ENCODE measurements around the gene NRP1. TPM values are rescaled to one million over a fixed set of nuclear protein-coding genes. Genes with fewer than 3 reads are reported as not detected.

NRP1 gene
- polyA plus RNA-seq, 2 of the 4 experiments (the other 2 are of a cell fraction): 121 to 259 TPM

GRCh38 chr10:33273295-33274002, 61.0 kb downstream of the NRP1 start (continued):
- TF ChIP-seq, protein P1, sequence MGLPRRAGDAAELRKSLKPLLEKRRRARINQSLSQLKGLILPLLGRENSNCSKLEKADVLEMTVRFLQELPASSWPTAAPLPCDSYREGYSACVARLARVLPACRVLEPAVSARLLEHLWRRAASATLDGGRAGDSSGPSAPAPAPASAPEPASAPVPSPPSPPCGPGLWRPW (IDR thresholded peaks at IDR 0.05): 0 out of 2 replicates have a peak, but pooled peaks have one; percentile 57
- 0 out of 2 replicates have a peak, but pooled peaks have one; percentile 24 for TF ChIP-seq FOSL2 (IDR thresholded peaks at IDR 0.05)
- TF ChIP-seq FOSL2 (CRISPR knock-in tag; IDR thresholded peaks at IDR 0.05): peak; percentile 69
- peak; percentile 75 for TF ChIP-seq JUNB (IDR thresholded peaks at IDR 0.05)
- no peak; the same call in 1 of the 2 replicates for TF ChIP-seq POLR2A (IDR thresholded peaks at IDR 0.05; ENCODE audit: low read length)
- TF ChIP-seq, protein P2, sequence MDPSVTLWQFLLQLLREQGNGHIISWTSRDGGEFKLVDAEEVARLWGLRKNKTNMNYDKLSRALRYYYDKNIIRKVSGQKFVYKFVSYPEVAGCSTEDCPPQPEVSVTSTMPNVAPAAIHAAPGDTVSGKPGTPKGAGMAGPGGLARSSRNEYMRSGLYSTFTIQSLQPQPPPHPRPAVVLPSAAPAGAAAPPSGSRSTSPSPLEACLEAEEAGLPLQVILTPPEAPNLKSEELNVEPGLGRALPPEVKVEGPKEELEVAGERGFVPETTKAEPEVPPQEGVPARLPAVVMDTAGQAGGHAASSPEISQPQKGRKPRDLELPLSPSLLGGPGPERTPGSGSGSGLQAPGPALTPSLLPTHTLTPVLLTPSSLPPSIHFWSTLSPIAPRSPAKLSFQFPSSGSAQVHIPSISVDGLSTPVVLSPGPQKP (IDR thresholded peaks at IDR 0.05; ENCODE audit: low read depth, low read length): no peak
- no peak for TF ChIP-seq ZNF302 (CRISPR knock-in tag; IDR thresholded peaks at IDR 0.05)
- TF ChIP-seq KDM1A (IDR thresholded peaks at IDR 0.05; ENCODE audit: low read depth): no peak
- peak; percentile 76 for TF ChIP-seq MYC (IDR thresholded peaks at IDR 0.05; ENCODE audit: borderline replicate concordance, low read length)
- TF ChIP-seq MAFK (IDR thresholded peaks at IDR 0.05; ENCODE audit: partially characterized antibody): peak; percentile 100
- TF ChIP-seq, protein P3, sequence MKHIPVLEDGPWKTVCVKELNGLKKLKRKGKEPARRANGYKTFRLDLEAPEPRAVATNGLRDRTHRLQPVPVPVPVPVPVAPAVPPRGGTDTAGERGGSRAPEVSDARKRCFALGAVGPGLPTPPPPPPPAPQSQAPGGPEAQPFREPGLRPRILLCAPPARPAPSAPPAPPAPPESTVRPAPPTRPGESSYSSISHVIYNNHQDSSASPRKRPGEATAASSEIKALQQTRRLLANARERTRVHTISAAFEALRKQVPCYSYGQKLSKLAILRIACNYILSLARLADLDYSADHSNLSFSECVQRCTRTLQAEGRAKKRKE (CRISPR knock-in tag; IDR thresholded peaks at IDR 0.05; ENCODE audit: low read depth): 0 out of 2 replicates have a peak, but pooled peaks have one; percentile 11
- peak; percentile 75 for TF ChIP-seq RFX5 (IDR thresholded peaks at IDR 0.05)
- no peak for TF ChIP-seq RNF2 (IDR thresholded peaks at IDR 0.05; ENCODE audit: borderline replicate concordance, low read depth)
- TF ChIP-seq EP300 (IDR thresholded peaks at IDR 0.05): peak; percentile 84 to 93; a peak in 4 of 5 replicates
- peak; percentile 86 for TF ChIP-seq TP53 (CRISPR knock-in tag; IDR thresholded peaks at IDR 0.05)
- TF ChIP-seq FOXS1 (CRISPR knock-in tag; IDR thresholded peaks at IDR 0.05): no peak
- TF ChIP-seq HOXB13 (CRISPR knock-in tag; IDR thresholded peaks at IDR 0.05; ENCODE audit: low read depth): 0 out of 2 replicates have a peak, but pooled peaks have one; percentile 14
- TF ChIP-seq EHF (CRISPR knock-in tag; IDR thresholded peaks at IDR 0.05): peak; percentile 44; the same call in 1 of the 2 replicates
- peak; percentile 87 to 89; a peak in 4 of 5 replicates for TF ChIP-seq JUN (IDR thresholded peaks at IDR 0.05)
- peak; percentile 88 for TF ChIP-seq NFE2L2 (conservative IDR thresholded peaks at IDR 0.05; ENCODE audit: low read length)

DNA sequence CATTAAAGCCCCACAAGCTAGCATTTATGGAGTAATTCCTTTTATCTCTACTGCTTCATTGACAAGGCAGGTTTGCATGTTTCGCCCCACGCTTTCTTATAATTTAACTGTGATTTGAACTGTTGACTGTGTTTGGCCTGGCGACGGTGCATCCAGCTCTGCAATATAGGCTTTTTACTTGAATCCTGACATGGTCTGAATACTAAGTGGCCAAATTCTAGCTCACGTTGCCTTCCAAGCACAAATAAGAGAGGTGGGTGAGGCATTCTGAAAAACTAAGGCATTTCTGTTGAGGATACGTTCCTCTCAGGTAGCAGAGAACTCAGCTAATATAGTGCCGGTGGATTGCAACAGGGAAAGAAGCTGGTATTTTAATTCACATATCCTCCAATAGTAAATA, 61.8 kb downstream of the NRP1 start:
- ChIA-PET CTCF (interaction anchor here (0.8 to 3.1 kb wide), 11 partner anchors 9 to 1366 kb away, joined by 3 to 27 read pairs (median 4); no protein-coding TSS in a partner anchor), POLR2A (interaction anchor here (0.6 to 3.2 kb wide), 12 partner anchors 9 to 1254 kb away, joined by 3 to 15 read pairs (median 5); no protein-coding TSS in a partner anchor)
- no peaks in the 10 kb centered on the region for H3K9me3 ChIP-seq
- H3K27ac ChIP-seq: peak overlapping the region; percentile 92 to 98
- H3K4me3 ChIP-seq: peak overlapping the region; percentile 13; the same call in 1 of the 3 replicates
- H3K4me2 ChIP-seq: peak overlapping the region; percentile 81
- TF ChIP-seq BHLHE40 (IDR thresholded peaks at IDR 0.05; ENCODE audit: low read depth, low read length) (no peak), HOXB13 (CRISPR knock-in tag; IDR thresholded peaks at IDR 0.05; ENCODE audit: low read depth) (no peak), CBX8 (IDR thresholded peaks at IDR 0.05) (no peak), HDAC2 (IDR thresholded peaks at IDR 0.05) (no peak), FOXS1 (CRISPR knock-in tag; IDR thresholded peaks at IDR 0.05) (no peak), RARB (CRISPR knock-in tag; IDR thresholded peaks at IDR 0.05) (no peak)
- TF ChIP-seq, protein P3 (CRISPR knock-in tag; IDR thresholded peaks at IDR 0.05; ENCODE audit: low read depth): 0 out of 2 replicates have a peak, but pooled peaks have one; percentile 23
- peaks cover 86% of the 10 kb centered on the region for H3K4me1 ChIP-seq
- WGBS (ENCODE audit: missing lambda C conversion rate): 38% methylated on average over 7 of the region's 7 CpGs
- no peak for DNase-seq (ENCODE audit: low read depth in 1 of 2, low spot score in 1 of 2)
- ATAC-seq: peak; percentile 12 to 16; a peak in 4 of 6 replicates
- FAIRE-seq: peak; percentile 68
